ENCODE measurements around the gene EIF4E. TPM values are rescaled to one million over a fixed set of nuclear protein-coding genes. Genes with fewer than 3 reads are reported as not detected.

EIF4E gene
- total and polyA plus RNA-seq, 2 donors (not counting 1 experiment from before 2014, with no cell fraction given): 20.9 to 71.2 TPM

DNA sequence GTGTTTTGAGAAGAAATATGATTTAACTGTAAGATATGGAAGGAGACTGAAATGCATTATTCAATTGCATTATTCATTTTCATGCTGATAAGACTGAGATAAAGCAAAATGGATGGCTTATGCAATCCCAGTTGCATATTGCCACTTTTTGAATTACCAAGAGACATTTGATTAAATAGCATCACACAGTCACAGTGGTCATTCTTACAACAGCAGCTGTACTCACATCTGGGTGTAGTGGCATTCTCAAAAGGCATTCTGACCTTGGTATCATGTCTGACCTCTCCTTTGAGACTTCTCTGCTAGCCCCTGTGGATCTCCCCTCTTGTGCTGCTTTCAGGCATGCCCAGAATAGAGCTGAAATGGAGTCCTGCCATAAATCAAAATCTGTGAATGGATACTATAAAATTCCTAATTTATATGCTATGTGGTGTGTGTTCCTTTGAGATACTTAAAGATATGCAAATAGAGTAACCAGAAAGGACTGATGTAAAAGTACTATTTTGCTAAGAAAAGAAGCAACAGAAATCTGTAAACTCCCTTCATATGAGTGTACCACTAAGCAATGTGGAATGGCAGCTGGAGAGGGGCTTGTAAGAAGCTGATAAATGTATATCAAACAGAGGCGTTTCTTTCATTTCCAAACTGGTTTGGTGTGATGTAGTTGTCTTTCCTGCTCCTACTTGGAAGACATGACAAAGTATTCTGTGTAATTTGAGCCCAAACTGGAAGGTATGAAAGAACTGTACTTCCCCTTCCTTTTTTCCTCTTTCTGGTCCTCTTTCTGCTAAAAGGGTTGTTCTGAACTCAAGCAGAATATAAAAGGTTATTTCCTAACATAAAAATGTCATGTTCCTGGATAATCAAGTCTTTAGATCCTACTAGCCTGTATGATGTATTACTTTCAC lies 41.2 kb upstream of the EIF4E start:
- ATAC-seq (ENCODE audit: low read depth) (no peak), DNase-seq (no peak)
- Mint-ChIP-seq H3K27ac (no peak overlapping the region), H3K4me3 (no peak overlapping the region), H3K4me1 (peaks cover 2% of the 10 kb centered on the region), H3K9me3 (ENCODE audit: insufficient read depth) (no peaks in the 10 kb centered on the region), H3K27me3 (peaks cover 12% of the 10 kb centered on the region)
- Histone ChIP-seq H3K4me2 (replicated peaks; ENCODE audit: low read depth, low read length, poor library complexity, severe bottlenecking) (no peak overlapping the region), H3K4me3 (ENCODE audit: control extremely low read depth in 1 of 5, extremely low read depth in 1 of 5, insufficient read depth in 1 of 5, low read depth in 2 of 5, low read length in 4 of 5) (no peak overlapping the region), H4K20me1 (ENCODE audit: control insufficient read depth, insufficient read depth, low read length, poor library complexity, severe bottlenecking) (no peaks in the 10 kb centered on the region), H3K9me3 (ENCODE audit: control extremely low read depth in 1 of 3, control insufficient read depth in 2 of 3, insufficient read depth in 1 of 3, low read length in 2 of 3) (no peaks in the 10 kb centered on the region), H3K4me1 (ENCODE audit: control insufficient read depth in 2 of 2, insufficient read depth in 2 of 2, low read length in 2 of 2) (no peaks in the 10 kb centered on the region), H2AFZ (ENCODE audit: insufficient read depth, low read depth, low read length, poor library complexity, severe bottlenecking) (no peak overlapping the region), H3K9ac (ENCODE audit: low read length) (no peak overlapping the region), H3K27ac (ENCODE audit: low read length in 2 of 2) (no peak overlapping the region), H3K36me3 (replicated peaks in 1 of 2; ENCODE audit: control extremely low read depth in 1 of 2, control insufficient read depth in 1 of 2, extremely low read depth in 1 of 2, insufficient read depth in 2 of 2, low read length in 1 of 2) (no peaks in the 10 kb centered on the region), H3K27me3 (replicated peaks in 1 of 4; ENCODE audit: control extremely low read depth in 1 of 4, control insufficient read depth in 3 of 4, insufficient read depth in 4 of 4, low read length in 3 of 4) (peaks cover 0 to 3% (median 0%) of the 10 kb centered on the region in 4 experiments), H3K79me2 (ENCODE audit: control insufficient read depth, insufficient read depth, low read length) (no peaks in the 10 kb centered on the region)
- intact Hi-C loops (cut with micrococcal nuclease): no loop called here
- TF ChIP-seq, protein P1, sequence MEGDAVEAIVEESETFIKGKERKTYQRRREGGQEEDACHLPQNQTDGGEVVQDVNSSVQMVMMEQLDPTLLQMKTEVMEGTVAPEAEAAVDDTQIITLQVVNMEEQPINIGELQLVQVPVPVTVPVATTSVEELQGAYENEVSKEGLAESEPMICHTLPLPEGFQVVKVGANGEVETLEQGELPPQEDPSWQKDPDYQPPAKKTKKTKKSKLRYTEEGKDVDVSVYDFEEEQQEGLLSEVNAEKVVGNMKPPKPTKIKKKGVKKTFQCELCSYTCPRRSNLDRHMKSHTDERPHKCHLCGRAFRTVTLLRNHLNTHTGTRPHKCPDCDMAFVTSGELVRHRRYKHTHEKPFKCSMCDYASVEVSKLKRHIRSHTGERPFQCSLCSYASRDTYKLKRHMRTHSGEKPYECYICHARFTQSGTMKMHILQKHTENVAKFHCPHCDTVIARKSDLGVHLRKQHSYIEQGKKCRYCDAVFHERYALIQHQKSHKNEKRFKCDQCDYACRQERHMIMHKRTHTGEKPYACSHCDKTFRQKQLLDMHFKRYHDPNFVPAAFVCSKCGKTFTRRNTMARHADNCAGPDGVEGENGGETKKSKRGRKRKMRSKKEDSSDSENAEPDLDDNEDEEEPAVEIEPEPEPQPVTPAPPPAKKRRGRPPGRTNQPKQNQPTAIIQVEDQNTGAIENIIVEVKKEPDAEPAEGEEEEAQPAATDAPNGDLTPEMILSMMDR (IDR thresholded peaks at IDR 0.05): no peak
- no peak for TF ChIP-seq EZH2 (IDR thresholded peaks at IDR 0.05; ENCODE audit: borderline replicate concordance, insufficient read depth, low read depth, low read length, poor library complexity, severe bottlenecking)
- WGBS (ENCODE audit: insufficient coverage): no CpG with 5 or more reads among the region's 1 CpG
- CTCF ChIA-PET: no interaction called here
- POLR2A ChIA-PET: no interaction called here

GRCh38 chr4:98967786-98968329 lies 38.9 kb upstream of the EIF4E start:
- no peak for TF ChIP-seq EZH2 (IDR thresholded peaks at IDR 0.05; ENCODE audit: borderline replicate concordance, insufficient read depth, low read depth, low read length, poor library complexity, severe bottlenecking)
- TF ChIP-seq, protein P1 (IDR thresholded peaks at IDR 0.05): no peak
- Histone ChIP-seq H3K9ac (ENCODE audit: low read length) (no peak overlapping the region), H3K27ac (ENCODE audit: low read length in 2 of 2) (no peak overlapping the region), H3K4me1 (ENCODE audit: control insufficient read depth in 2 of 2, insufficient read depth in 2 of 2, low read length in 2 of 2) (no peaks in the 10 kb centered on the region), H3K36me3 (replicated peaks in 1 of 2; ENCODE audit: control extremely low read depth in 1 of 2, control insufficient read depth in 1 of 2, extremely low read depth in 1 of 2, insufficient read depth in 2 of 2, low read length in 1 of 2) (no peaks in the 10 kb centered on the region), H3K4me3 (ENCODE audit: control extremely low read depth in 1 of 5, extremely low read depth in 1 of 5, insufficient read depth in 1 of 5, low read depth in 2 of 5, low read length in 4 of 5) (no peak overlapping the region), H3K9me3 (ENCODE audit: control extremely low read depth in 1 of 3, control insufficient read depth in 2 of 3, insufficient read depth in 1 of 3, low read length in 2 of 3) (no peaks in the 10 kb centered on the region), H3K79me2 (ENCODE audit: control insufficient read depth, insufficient read depth, low read length) (no peaks in the 10 kb centered on the region), H3K27me3 (replicated peaks in 1 of 4; ENCODE audit: control extremely low read depth in 1 of 4, control insufficient read depth in 3 of 4, insufficient read depth in 4 of 4, low read length in 3 of 4) (no peaks in the 10 kb centered on the region), H4K20me1 (ENCODE audit: control insufficient read depth, insufficient read depth, low read length, poor library complexity, severe bottlenecking) (no peaks in the 10 kb centered on the region), H3K4me2 (replicated peaks; ENCODE audit: low read depth, low read length, poor library complexity, severe bottlenecking) (no peak overlapping the region), H2AFZ (ENCODE audit: insufficient read depth, low read depth, low read length, poor library complexity, severe bottlenecking) (no peak overlapping the region)
- DNase-seq (no peak), ATAC-seq (ENCODE audit: low read depth) (no peak)
- intact Hi-C loops (cut with micrococcal nuclease): no loop called here
- H3K27ac Mint-ChIP-seq: no peak overlapping the region
- H3K27me3 Mint-ChIP-seq: peaks cover 8% of the 10 kb centered on the region
- ChIA-PET POLR2A (no interaction called here), CTCF (no interaction called here)
- no peak overlapping the region for H3K4me3 Mint-ChIP-seq
- H3K9me3 Mint-ChIP-seq (ENCODE audit: insufficient read depth): peaks cover 2% of the 10 kb centered on the region
- WGBS (ENCODE audit: insufficient coverage): 92% methylated on average over 3 of the region's 3 CpGs
- peaks cover 2% of the 10 kb centered on the region for H3K4me1 Mint-ChIP-seq

Measured in B cell (primary cell).